Hematopoietic multipotent progenitor cell (in vitro differentiated cells): ENCODE results near the gene ZNF133. TPM values are rescaled to one million over a fixed set of nuclear protein-coding genes. Genes with fewer than 3 reads are reported as not detected.
"Not testable (repeated sequence)": the region's sequence is repeated elsewhere in the genome, so short reads cannot be mapped to it uniquely, and the experiment has no call there.

Source experiments
- DNase-seq, 3 donors: peaks; one replicate each; pipeline ENCODE4 v3.0.0-alpha.2; 2011 to 2015; ENCODE audit warnings: low read depth in 2 of 3, low spot score in 2 of 3
- total RNA-seq: library from RNA; depleted of rRNA; stranded (reverse); fragments of >200 nt; gene quantifications from one replicate; pipeline ENCODE4 v1.2.3, GENCODE V29; 2012

The ZNF133 gene
- total RNA-seq, 1 donor: 12.7 TPM

GRCh38 chr20:18284805-18285533 is 3.4 kb upstream of the ZNF133 start:
- DNase-seq: peak in 1 of 3 donors; percentile 26

GRCh38 chr20:18287546-18287914 is 797 bp upstream of the ZNF133 start:
- DNase-seq: no peak

GRCh38 chr20:18288749-18289267 is 481 bp downstream of the ZNF133 start:
- DNase-seq: no peak

- DNase-seq: no peak
Measured at GRCh38 chr20:18289306-18289705, 979 bp downstream of the ZNF133 start.

GRCh38 chr20:18299364-18299763 is 11.0 kb downstream of the ZNF133 start:
- DNase-seq: no peak

- DNase-seq: no peak
Measured at GRCh38 chr20:18304618-18305017, 16.3 kb downstream of the ZNF133 start.

GRCh38 chr20:18307301-18307700 is 19.0 kb downstream of the ZNF133 start:
- no peak for DNase-seq

GRCh38 chr20:18310051-18310450 is 21.7 kb downstream of the ZNF133 start:
- peak in 1 of 3 donors; percentile 46 for DNase-seq

- DNase-seq: no peak
Measured at GRCh38 chr20:18310592-18310991, 22.3 kb downstream of the ZNF133 start.

GRCh38 chr20:18312723-18313122 is 24.4 kb downstream of the ZNF133 start:
- DNase-seq: no peak

GRCh38 chr20:18313411-18313810 is 25.1 kb downstream of the ZNF133 start:
- peak in 1 of 3 donors; percentile 66 for DNase-seq

- no peak for DNase-seq
Measured at GRCh38 chr20:18314786-18315406, 26.6 kb downstream of the ZNF133 start.

- no peak for DNase-seq
Measured at GRCh38 chr20:18316166-18316565, 27.8 kb downstream of the ZNF133 start.

- no peak for DNase-seq
Measured at GRCh38 chr20:18321316-18321715, 33.0 kb downstream of the ZNF133 start.

GRCh38 chr20:18321976-18322950 is 33.9 kb downstream of the ZNF133 start:
- no peak for DNase-seq

GRCh38 chr20:18323705-18324104 is 35.4 kb downstream of the ZNF133 start:
- no peak for DNase-seq

GRCh38 chr20:18324596-18325089 is 36.3 kb downstream of the ZNF133 start:
- no peak for DNase-seq

GRCh38 chr20:18326990-18327389 is 38.7 kb downstream of the ZNF133 start:
- no peak for DNase-seq

- peak in 1 of 3 donors; percentile 2 for DNase-seq
Measured at GRCh38 chr20:18331694-18332093, 43.4 kb downstream of the ZNF133 start.

- not testable (repeated sequence) for DNase-seq
Measured at GRCh38 chr20:18349749-18350148, 61.4 kb downstream of the ZNF133 start.

- DNase-seq: no peak
Measured at GRCh38 chr20:18359854-18360253, 71.5 kb downstream of the ZNF133 start.
